IMR-90 (cell line): ENCODE results near the gene USP54. TPM values are rescaled to one million over a fixed set of nuclear protein-coding genes. Genes with fewer than 3 reads are reported as not detected.

Source experiments
- ATAC-seq: fragments of 200-7000 bp; cut with Tn5 transposase; 2 replicates; pipeline ENCODE4 v1.9.1; 2020; ENCODE audit warnings: low read depth, mild to moderate bottlenecking, moderate library complexity
- BruUV-seq: library from RNA; stranded (reverse); fragments of 400-500 nt; replicated peaks from 2 replicates; lab custom pipeline; 2021; lab: Mats Ljungman, UMichigan
- CTCF ChIA-PET: fragments of 300-600 bp; formaldehyde crosslinking; extraction: SDS; loops from one replicate; lab custom pipeline; 2021; ENCODE audit warnings: antibody characterized with exemption; lab: Yijun Ruan, JAX
- POLR2A ChIA-PET: fragments of 300-600 bp; sonication (Branson Sonifier 250); formaldehyde crosslinking; loops from one replicate; lab custom pipeline; 2022; ENCODE audit warnings: antibody characterized with exemption; ENCODE audit not compliant: unreplicated experiment; lab: Charles Lee
- DNase-seq: peaks from one replicate; pipeline ENCODE4 v3.0.0; 2013
- H2AFZ ChIP-seq: replicated peaks from 2 replicates; pipeline ENCODE3; 2013; ENCODE audit warnings: low read length, mild to moderate bottlenecking; ENCODE audit not compliant: poor library complexity
- H2AK5ac ChIP-seq: 2 replicates; pipeline ENCODE4 v1.6.1; 2013; ENCODE audit warnings: low read depth, low read length, inconsistent platforms
- H2AK9ac ChIP-seq: replicated peaks from 2 replicates; pipeline ENCODE3; 2013; ENCODE audit warnings: mild to moderate bottlenecking, low read depth, low read length, moderate library complexity; ENCODE audit not compliant: poor library complexity
- H2BK120ac ChIP-seq: 2 replicates; pipeline ENCODE4 v1.6.1; 2013; ENCODE audit warnings: low read depth, low read length, inconsistent platforms
- H2BK15ac ChIP-seq: 3 replicates; pipeline ENCODE4 v1.6.1; 2013; ENCODE audit warnings: low read depth, low read length, inconsistent platforms
- H2BK20ac ChIP-seq: 2 replicates; pipeline ENCODE4 v1.6.1; 2013; ENCODE audit warnings: low read depth, mild to moderate bottlenecking, inconsistent platforms, low read length, moderate library complexity
- H2BK5ac ChIP-seq: 2 replicates; pipeline ENCODE4 v1.6.1; 2013; ENCODE audit warnings: mild to moderate bottlenecking, low read depth, low read length, inconsistent platforms; ENCODE audit not compliant: poor library complexity, severe bottlenecking
- H3K14ac ChIP-seq: replicated peaks from 2 replicates; pipeline ENCODE4 v1.6.1; 2013; ENCODE audit warnings: low read depth, low read length, inconsistent platforms
- H3K18ac ChIP-seq: 2 replicates; pipeline ENCODE4 v1.6.1; 2013; ENCODE audit warnings: low read depth, low read length, control low read depth
- H3K23ac ChIP-seq: 2 replicates; pipeline ENCODE4 v1.6.1; 2013; ENCODE audit warnings: low read depth, low read length, inconsistent platforms
- H3K27ac ChIP-seq: 2 replicates; pipeline ENCODE4 v1.5.1; 2013; ENCODE audit warnings: mild to moderate bottlenecking, control low read depth, low read length; ENCODE audit not compliant: insufficient read depth
- H3K27me3 ChIP-seq: 2 replicates; pipeline ENCODE4 v1.6.1; 2013; ENCODE audit warnings: low read length; ENCODE audit not compliant: control insufficient read depth, insufficient read depth
- H3K36me3 ChIP-seq: 2 replicates; pipeline ENCODE4 v1.6.1; 2013; ENCODE audit warnings: low read length, mixed read lengths; ENCODE audit not compliant: control insufficient read depth, insufficient read depth
- H3K4ac ChIP-seq: 2 replicates; pipeline ENCODE4 v1.6.1; 2013; ENCODE audit warnings: low read depth, low read length, inconsistent platforms
- H3K4me1 ChIP-seq: 2 replicates; pipeline ENCODE4 v1.6.1; 2013; ENCODE audit warnings: low read length, mixed read lengths; ENCODE audit not compliant: control insufficient read depth, insufficient read depth
- H3K4me2 ChIP-seq: 2 replicates; pipeline ENCODE4 v1.6.1; 2013; ENCODE audit warnings: low read depth, mild to moderate bottlenecking, control low read depth, low read length, moderate library complexity
- H3K4me3 ChIP-seq: 2 replicates; pipeline ENCODE4 v1.5.1; 2013; ENCODE audit warnings: low read depth, mild to moderate bottlenecking, control low read depth, low read length, moderate library complexity; ENCODE audit not compliant: insufficient read depth
- H3K56ac ChIP-seq: 2 replicates; pipeline ENCODE4 v1.6.1; 2013; ENCODE audit warnings: low read length, inconsistent platforms; ENCODE audit not compliant: insufficient read depth; ENCODE audit errors: extremely low read depth
- H3K79me1 ChIP-seq, 2 experiments: 2 replicates each; pipeline ENCODE4 v1.6.1; 2013; ENCODE audit warnings: low read length in 2 of 2, inconsistent platforms in 1 of 2, low read depth in 1 of 2
- H3K9ac ChIP-seq: 2 replicates; pipeline ENCODE4 v1.6.1; 2013; ENCODE audit warnings: low read depth, low read length, control low read depth
- H3K9me1 ChIP-seq: 2 replicates; pipeline ENCODE4 v1.6.1; 2013; ENCODE audit warnings: low read length, inconsistent platforms; ENCODE audit not compliant: insufficient read depth
- H3K9me3 ChIP-seq: 2 replicates; pipeline ENCODE4 v1.6.1; 2013; ENCODE audit warnings: low read length; ENCODE audit not compliant: control insufficient read depth, insufficient read depth
- H4K20me1 ChIP-seq: 2 replicates; pipeline ENCODE4 v1.6.1; 2013; ENCODE audit warnings: low read length, inconsistent platforms; ENCODE audit not compliant: insufficient read depth
- H4K5ac ChIP-seq: 2 replicates; pipeline ENCODE4 v1.6.1; 2013; ENCODE audit warnings: mild to moderate bottlenecking, low read depth, low read length, control low read depth
- H4K8ac ChIP-seq, 2 experiments: 2 replicates each; pipeline ENCODE4 v1.6.1; 2013; ENCODE audit warnings: low read depth in 2 of 2, low read length in 2 of 2, control low read depth in 1 of 2, inconsistent platforms in 1 of 2
- H4K91ac ChIP-seq: 2 replicates; pipeline ENCODE4 v1.6.1; 2013; ENCODE audit warnings: low read depth, low read length, inconsistent platforms; ENCODE audit not compliant: insufficient read depth
- BHLHE40 ChIP-seq: fragments of 150-350 bp; IDR thresholded peaks from 2 replicates; pipeline ENCODE4 v1.6.1; 2016; ENCODE audit warnings: mild to moderate bottlenecking, low read depth, low read length
- CEBPB ChIP-seq: IDR thresholded peaks from 2 replicates; pipeline ENCODE4 v1.6.1; 2012; ENCODE audit warnings: low read depth, low read length, improper control_type of control experiment
- CHD1 ChIP-seq: IDR thresholded peaks from 2 replicates; pipeline ENCODE4 v1.6.1; 2012; ENCODE audit warnings: low read depth, low read length, improper control_type of control experiment
- FOS ChIP-seq: fragments of 150-350 bp; IDR thresholded peaks from 2 replicates; pipeline ENCODE4 v1.6.1; 2016; ENCODE audit warnings: low read depth, low read length
- MAFK ChIP-seq: IDR thresholded peaks from 2 replicates; pipeline ENCODE4 v1.6.1; 2012; ENCODE audit warnings: low read depth, low read length, improper control_type of control experiment
- MXI1 ChIP-seq: IDR thresholded peaks from 2 replicates; pipeline ENCODE4 v1.6.1; 2012; ENCODE audit warnings: low read depth, mild to moderate bottlenecking, low read length, moderate library complexity, borderline replicate concordance
- NFE2L2 ChIP-seq: fragments of 150-350 bp; IDR thresholded peaks from 2 replicates; pipeline ENCODE4 v1.6.1; 2016; ENCODE audit warnings: low read depth, mild to moderate bottlenecking, low read length
- POLR2A ChIP-seq: IDR thresholded peaks from 2 replicates; pipeline ENCODE4 v1.6.1; 2012; ENCODE audit warnings: mild to moderate bottlenecking, low read depth, low read length
- RCOR1 ChIP-seq: IDR thresholded peaks from 2 replicates; pipeline ENCODE4 v1.6.1; 2012; ENCODE audit warnings: mild to moderate bottlenecking, low read length, improper control_type of control experiment; ENCODE audit not compliant: insufficient replicate concordance
- SMC3 ChIP-seq: fragments of 150-350 bp; IDR thresholded peaks from 2 replicates; pipeline ENCODE4 v1.6.1; 2016; ENCODE audit warnings: low read depth, mild to moderate bottlenecking, antibody characterized with exemption, low read length, moderate library complexity
- dilution Hi-C: fragments of 300-500 bp; cut with HindIII; formaldehyde crosslinking; loops from one replicate; pipeline ENCODE4 v1.14.3; 2018; ENCODE audit warnings: low sequenced_read_pairs; ENCODE audit not compliant: unreplicated experiment
- in situ Hi-C: fragments of 300-500 bp; cut with MboI; formaldehyde crosslinking; loops from 3 replicates; pipeline ENCODE4 v1.14.3; 2019; ENCODE audit warnings: low sequenced_read_pairs, inconsistent platforms, mixed read lengths
- intact Hi-C: fragments of 100-400 bp; cut with micrococcal nuclease; formaldehyde crosslinking; loops from 2 replicates; pipeline ENCODE4 v1.10.0; 2022
- polyA plus RNA-seq, 3 experiments: library from polyadenylated mRNA; depleted of rRNA; stranded (reverse); fragments of >200 nt; gene quantifications; 2 replicates each; pipeline ENCODE4 v1.2.3, GENCODE V29; 2012; ENCODE audit warnings: low replicate concordance in 1 of 3
- total RNA-seq: library from RNA; depleted of rRNA; stranded (reverse); fragments of >200 nt; gene quantifications from 2 replicates; pipeline ENCODE4 v1.2.3, GENCODE V29; 2012
- TF ChIP-seq, protein P1 (sequence below): conservative IDR thresholded peaks from 2 replicates; pipeline ENCODE4 v1.5.1; 2012; ENCODE audit warnings: mild to moderate bottlenecking, low read depth, low read length, improper control_type of control experiment
- TF ChIP-seq, protein P2 (sequence below): fragments of 150-350 bp; IDR thresholded peaks from 2 replicates; pipeline ENCODE4 v1.6.1; 2016; ENCODE audit warnings: low read depth, mild to moderate bottlenecking, low read length, moderate library complexity, borderline replicate concordance

USP54 gene
- total and polyA plus RNA-seq, 2 of the 4 experiments (the other 2 are of a cell fraction) = 4.0 to 7.9 TPM

DNA sequence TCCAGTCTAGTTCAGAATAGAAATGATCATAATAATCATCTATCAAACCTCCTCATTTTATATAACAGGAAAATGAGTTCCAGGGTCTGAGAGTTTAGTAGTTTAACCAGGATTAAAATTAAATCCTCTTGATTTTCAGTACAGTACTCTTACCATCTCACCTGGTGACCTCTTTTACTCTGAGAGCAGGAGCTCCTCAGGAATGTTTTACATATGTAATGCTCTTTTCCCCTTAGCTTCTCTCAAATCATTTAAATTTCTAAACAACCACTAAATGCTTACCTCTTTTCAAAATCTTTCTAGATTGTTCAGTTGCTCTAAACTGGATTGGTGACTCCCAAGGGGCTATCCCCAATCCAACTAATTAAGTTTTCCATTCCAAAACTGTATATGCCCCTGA, 85.1 kb downstream of the USP54 start:
- no peaks in the 10 kb centered on the region for H3K79me1 ChIP-seq
- H3K9me1 ChIP-seq = no peaks in the 10 kb centered on the region; the same call in 1 of the 2 replicates
- no peaks in the 10 kb centered on the region for H3K27me3 ChIP-seq
- intact Hi-C loops = no loop called here
- H3K4me3 ChIP-seq = no peak overlapping the region
- H3K4me2 ChIP-seq = no peak overlapping the region
- H3K4ac ChIP-seq = no peak overlapping the region
- no peak overlapping the region for H3K27ac ChIP-seq
- no peak overlapping the region for H3K9ac ChIP-seq
- H2AK9ac ChIP-seq = no peak overlapping the region
- H2BK120ac ChIP-seq = no peak overlapping the region
- no peak overlapping the region for H4K5ac ChIP-seq
- TF ChIP-seq MAFK = no peak
- no peak for TF ChIP-seq MXI1
- TF ChIP-seq, protein P1, sequence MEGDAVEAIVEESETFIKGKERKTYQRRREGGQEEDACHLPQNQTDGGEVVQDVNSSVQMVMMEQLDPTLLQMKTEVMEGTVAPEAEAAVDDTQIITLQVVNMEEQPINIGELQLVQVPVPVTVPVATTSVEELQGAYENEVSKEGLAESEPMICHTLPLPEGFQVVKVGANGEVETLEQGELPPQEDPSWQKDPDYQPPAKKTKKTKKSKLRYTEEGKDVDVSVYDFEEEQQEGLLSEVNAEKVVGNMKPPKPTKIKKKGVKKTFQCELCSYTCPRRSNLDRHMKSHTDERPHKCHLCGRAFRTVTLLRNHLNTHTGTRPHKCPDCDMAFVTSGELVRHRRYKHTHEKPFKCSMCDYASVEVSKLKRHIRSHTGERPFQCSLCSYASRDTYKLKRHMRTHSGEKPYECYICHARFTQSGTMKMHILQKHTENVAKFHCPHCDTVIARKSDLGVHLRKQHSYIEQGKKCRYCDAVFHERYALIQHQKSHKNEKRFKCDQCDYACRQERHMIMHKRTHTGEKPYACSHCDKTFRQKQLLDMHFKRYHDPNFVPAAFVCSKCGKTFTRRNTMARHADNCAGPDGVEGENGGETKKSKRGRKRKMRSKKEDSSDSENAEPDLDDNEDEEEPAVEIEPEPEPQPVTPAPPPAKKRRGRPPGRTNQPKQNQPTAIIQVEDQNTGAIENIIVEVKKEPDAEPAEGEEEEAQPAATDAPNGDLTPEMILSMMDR = no peak
- TF ChIP-seq SMC3 = no peak
- TF ChIP-seq CHD1 = no peak
- TF ChIP-seq CEBPB = no peak
- no peak for TF ChIP-seq POLR2A
- TF ChIP-seq FOS = no peak
- TF ChIP-seq, protein P2, sequence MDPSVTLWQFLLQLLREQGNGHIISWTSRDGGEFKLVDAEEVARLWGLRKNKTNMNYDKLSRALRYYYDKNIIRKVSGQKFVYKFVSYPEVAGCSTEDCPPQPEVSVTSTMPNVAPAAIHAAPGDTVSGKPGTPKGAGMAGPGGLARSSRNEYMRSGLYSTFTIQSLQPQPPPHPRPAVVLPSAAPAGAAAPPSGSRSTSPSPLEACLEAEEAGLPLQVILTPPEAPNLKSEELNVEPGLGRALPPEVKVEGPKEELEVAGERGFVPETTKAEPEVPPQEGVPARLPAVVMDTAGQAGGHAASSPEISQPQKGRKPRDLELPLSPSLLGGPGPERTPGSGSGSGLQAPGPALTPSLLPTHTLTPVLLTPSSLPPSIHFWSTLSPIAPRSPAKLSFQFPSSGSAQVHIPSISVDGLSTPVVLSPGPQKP = no peak
- TF ChIP-seq BHLHE40 = no peak
- no peak for TF ChIP-seq RCOR1
- no peak for TF ChIP-seq NFE2L2
- H3K36me3 ChIP-seq = peaks cover 10% of the 10 kb centered on the region
- no peak overlapping the region for H4K8ac ChIP-seq
- no peak overlapping the region for H3K14ac ChIP-seq
- H4K20me1 ChIP-seq = no peaks in the 10 kb centered on the region
- in situ Hi-C loops = no loop called here
- no peak overlapping the region for H2BK5ac ChIP-seq
- no peak overlapping the region for H2AFZ ChIP-seq
- ATAC-seq = no peak
- no peaks in the 10 kb centered on the region for H3K9me3 ChIP-seq
- no peak overlapping the region for H3K23ac ChIP-seq
- ChIA-PET CTCF (interaction anchor here (0.6 kb wide), 1 partner anchor 26 kb away, joined by 3 read pairs; no protein-coding TSS in a partner anchor), POLR2A (no interaction called here)
- no peak overlapping the region for H2AK5ac ChIP-seq
- no peak overlapping the region for H2BK15ac ChIP-seq
- H3K4me1 ChIP-seq = no peaks in the 10 kb centered on the region
- no peak overlapping the region for H3K18ac ChIP-seq
- no peak overlapping the region for H4K91ac ChIP-seq
- no peak overlapping the region for H2BK20ac ChIP-seq
- H3K56ac ChIP-seq = no peak overlapping the region
- no TSS peak for BruUV-seq
- dilution Hi-C loops = no loop called here
- no peak for DNase-seq
